Right cardiac atrium (tissue), 5 donors: ENCODE results near the gene PPP1R12B. TPM values are rescaled to one million over a fixed set of nuclear protein-coding genes. Genes with fewer than 3 reads are reported as not detected.
"Not testable (repeated sequence)": the region's sequence is repeated elsewhere in the genome, so short reads cannot be mapped to it uniquely, and the experiment has no call there.

ENCODE experiments used
- ATAC-seq, 2 donors: fragments of 200-7000 bp; cut with Tn5 transposase; one replicate each; pipeline versions ENCODE4 v1.8.0 to v1.9.1; 2020; ENCODE audit warnings: moderate library complexity in 2 of 2, mild to moderate bottlenecking in 1 of 2
- DNase-seq, 3 donors: peaks; one replicate each; pipeline ENCODE4 v3.0.0-alpha.2; 2020
- H3K27ac ChIP-seq: one replicate; pipeline ENCODE4 v1.5.1; 2013; ENCODE audit warnings: mild to moderate bottlenecking, low read length, control low read depth, moderate library complexity
- H3K27me3 ChIP-seq: one replicate; pipeline ENCODE4 v1.6.1; 2013; ENCODE audit not compliant: control insufficient read depth, insufficient read depth
- H3K4me1 ChIP-seq: one replicate; pipeline ENCODE4 v1.6.1; 2013; ENCODE audit warnings: low read length; ENCODE audit not compliant: control insufficient read depth, insufficient read depth
- H3K4me3 ChIP-seq: one replicate; pipeline ENCODE4 v1.5.1; 2013; ENCODE audit warnings: low read length, control low read depth
- H3K9me3 ChIP-seq: one replicate; pipeline ENCODE4 v1.6.1; 2013; ENCODE audit warnings: low read length; ENCODE audit not compliant: control insufficient read depth
- WGBS: extraction: QIAGEN DNeasy Blood & Tissue Kit; methylation state at CpG from one replicate; pipeline ENCODE4 v1.1.7; 2013; 5-methylcytosine and 5-hydroxymethylcytosine counted together
- intact Hi-C, 4 donors: fragments of 100-400 bp; cut with DNase I; formaldehyde crosslinking; loops; one replicate each; pipeline versions ENCODE4 v1.11.0 to v1.14.0; 2022 to 2023
- polyA plus RNA-seq: library from polyadenylated mRNA; stranded (reverse); fragments of 200-250 nt; gene quantifications from one replicate; pipeline ENCODE4 v1.2.3, GENCODE V29; 2013
- total RNA-seq, 4 donors: library from RNA; stranded (reverse); fragmentation: NEBNext Ultra II Directional; extraction: Animal tissue kit (Norgen Biotek cat#: 25700); gene quantifications; one replicate each; pipeline ENCODE4 v1.2.1, GENCODE V29; 2021
- donor health status: healthy with polysubstance abuse.
- donor health status: DM: no; HTN: yes; CAD: no.
- donor health status: DM: no; HTN: no; CAD: no.
- donor health status: DM: no; HTN: yes; CAD: no; lungs with severe emphysema.
- donor health status: DM: yes; HTN: yes; CAD: no.

Gene PPP1R12B
- total and polyA plus RNA-seq, 5 donors: 182 to 741 (median 592) TPM

- Histone ChIP-seq H3K4me1 (peaks cover 19% of the 10 kb centered on the region), H3K27ac (peak overlapping the region; percentile 95), H3K27me3 (no peaks in the 10 kb centered on the region), H3K4me3 (no peak overlapping the region), H3K9me3 (no peaks in the 10 kb centered on the region)
- ATAC-seq (peak; percentile 62 to 70), DNase-seq (peak in 2 of 3 donors; percentile 75 to 79)
- intact Hi-C loops: no loop called here
- 27% methylated on average over 11 of the region's 11 CpGs for WGBS
Measured at GRCh38 chr1:202615501-202616354, 267.2 kb downstream of the PPP1R12B start.

DNA sequence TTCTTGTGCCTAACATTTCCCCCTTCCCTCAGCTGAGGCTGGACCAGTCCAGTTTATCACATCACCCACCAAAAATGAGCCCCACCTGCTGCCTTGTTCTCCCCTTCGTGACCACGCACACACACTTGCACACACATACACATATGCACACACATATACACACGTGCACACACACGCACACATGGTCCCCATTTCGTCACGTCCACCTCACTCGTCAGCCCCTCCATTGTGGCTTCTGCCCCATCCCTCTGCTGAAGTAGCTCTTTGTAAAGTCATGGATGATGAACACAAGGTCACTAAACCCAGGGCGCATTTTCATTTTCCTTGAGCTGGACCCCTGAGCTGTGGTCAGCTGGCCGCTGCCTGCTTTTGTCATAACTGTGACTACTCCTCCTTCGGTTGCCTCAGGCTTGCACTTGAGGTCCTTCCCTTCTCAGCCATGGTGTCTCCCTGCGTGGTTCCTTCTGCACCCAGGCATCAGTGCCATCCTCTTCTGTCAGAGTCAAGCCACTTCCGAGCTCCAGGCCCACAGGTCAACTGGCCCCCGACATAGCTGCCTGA, 267.9 kb downstream of the PPP1R12B start:
- H3K4me3 ChIP-seq: no peak overlapping the region
- no peak for ATAC-seq
- no peaks in the 10 kb centered on the region for H3K27me3 ChIP-seq
- intact Hi-C loops: no loop called here
- no peak for DNase-seq
- WGBS: 83% methylated on average over 13 of the region's 13 CpGs
- peaks cover 19% of the 10 kb centered on the region for H3K4me1 ChIP-seq
- H3K9me3 ChIP-seq: no peaks in the 10 kb centered on the region
- H3K27ac ChIP-seq: no peak overlapping the region

- Histone ChIP-seq H3K4me1 (peaks cover 21% of the 10 kb centered on the region), H3K27ac (peak overlapping the region; percentile 15)
- H3K27me3 ChIP-seq, H3K9me3 ChIP-seq, intact Hi-C loops, H3K4me3 ChIP-seq: not testable (repeated sequence)
- WGBS: 40% methylated on average over 11 of the region's 11 CpGs
- ATAC-seq (peak; percentile 22 to 47), DNase-seq (peak; percentile 38 to 76 (median 74))
Measured at GRCh38 chr1:202619012-202619411, 270.5 kb downstream of the PPP1R12B start.

DNA sequence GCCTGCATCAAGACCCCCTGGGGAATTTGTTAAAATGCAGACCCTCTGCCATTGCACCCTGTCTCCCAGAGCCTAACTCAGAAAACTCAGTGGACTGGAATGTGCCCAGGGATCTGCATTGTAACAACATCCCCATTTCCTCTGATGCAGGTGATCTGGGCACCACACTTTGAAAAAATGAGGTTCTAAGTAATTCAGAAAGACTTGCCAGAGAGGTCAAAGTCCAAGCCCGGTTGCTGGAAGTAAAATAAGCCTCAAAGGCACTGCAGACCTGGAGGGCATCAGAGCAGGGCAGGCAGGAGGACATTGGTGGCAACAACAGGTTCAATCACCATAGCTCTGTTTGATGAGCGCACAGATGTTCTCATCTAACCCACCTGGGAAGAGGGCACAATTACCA, 271.0 kb downstream of the PPP1R12B start:
- no peak for ATAC-seq
- Histone ChIP-seq H3K27ac (no peak overlapping the region), H3K4me1 (peaks cover 21% of the 10 kb centered on the region)

DNA sequence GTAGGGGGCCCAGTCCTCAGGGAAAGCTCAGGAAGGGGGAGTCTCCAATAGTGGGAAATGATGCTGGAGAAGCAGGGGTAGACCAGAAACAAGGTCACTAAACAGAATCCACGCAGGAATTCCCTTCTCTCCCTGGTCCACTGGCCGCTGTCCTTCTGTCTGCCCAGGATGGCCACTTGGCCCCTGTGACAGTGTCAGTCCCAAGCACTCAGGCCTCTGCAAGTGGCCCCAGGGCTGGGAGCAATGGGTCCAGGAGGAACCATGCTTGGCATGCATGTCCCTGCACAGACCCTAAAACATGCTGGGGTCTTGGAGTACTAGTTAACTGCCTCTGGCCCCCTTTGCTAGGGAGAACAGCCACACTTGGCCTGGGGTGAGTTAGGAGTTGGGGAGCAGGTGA, 271.5 kb downstream of the PPP1R12B start:
- H3K27ac ChIP-seq, H3K27me3 ChIP-seq, ATAC-seq, H3K4me3 ChIP-seq, H3K9me3 ChIP-seq, intact Hi-C loops, DNase-seq: not testable (repeated sequence)
- H3K4me1 ChIP-seq: peaks cover 20% of the 10 kb centered on the region
- WGBS: 92% methylated on average over 2 of the region's 2 CpGs

More for the DNA sequence above, 271.0 kb downstream of the PPP1R12B start:
- Histone ChIP-seq H3K27me3 (no peaks in the 10 kb centered on the region), H3K4me3 (no peak overlapping the region), H3K9me3 (no peaks in the 10 kb centered on the region)
- intact Hi-C loops: no loop called here
- WGBS: 83% methylated on average over 2 of the region's 2 CpGs
- DNase-seq: no peak

DNA sequence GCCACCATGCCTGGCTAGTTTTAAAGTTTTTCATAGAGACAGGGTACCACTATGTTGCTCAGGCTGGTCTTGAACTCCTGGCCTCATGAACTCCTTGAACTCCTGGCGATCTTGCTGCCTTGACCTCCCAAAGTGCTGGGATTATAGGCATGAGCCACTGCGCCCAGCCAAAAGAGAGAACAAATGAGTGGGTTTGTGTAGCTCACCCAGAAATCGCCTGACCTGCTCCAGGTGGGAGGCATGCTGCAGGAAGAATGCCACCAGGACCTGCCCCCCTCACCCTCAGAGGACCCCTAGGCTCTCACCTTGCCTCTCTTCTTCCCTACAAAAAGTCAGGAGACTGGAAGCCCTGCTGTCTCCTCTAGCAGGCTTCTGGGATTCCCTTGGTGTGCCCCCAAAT, 272.9 kb downstream of the PPP1R12B start:
- H3K27ac ChIP-seq: no peak overlapping the region
- WGBS: 94% methylated on average over 3 of the region's 3 CpGs
- intact Hi-C loops: no loop called here
- no peaks in the 10 kb centered on the region for H3K9me3 ChIP-seq
- no peak for DNase-seq
- no peak for ATAC-seq
- peaks cover 7% of the 10 kb centered on the region for H3K4me1 ChIP-seq
- H3K4me3 ChIP-seq: no peak overlapping the region
- H3K27me3 ChIP-seq: no peaks in the 10 kb centered on the region

DNA sequence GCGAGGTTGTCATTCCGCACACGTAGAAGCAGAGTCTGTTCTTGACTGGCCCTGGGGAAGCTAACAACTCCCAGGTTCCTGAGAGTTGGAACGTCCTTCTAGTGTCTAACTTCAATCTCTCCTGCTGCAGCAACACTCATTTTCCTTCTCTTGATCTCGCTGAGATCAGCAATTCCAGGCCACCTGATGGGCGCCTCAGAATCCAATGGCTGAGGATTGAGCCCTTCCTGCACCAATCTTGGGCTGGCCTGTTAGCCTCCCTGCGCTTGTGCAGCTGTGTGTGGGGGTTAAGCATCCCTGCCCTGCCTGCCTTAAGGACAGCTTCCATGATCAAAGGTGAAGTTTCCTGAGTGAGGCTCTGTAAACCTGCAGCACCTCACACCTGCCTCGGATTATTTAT, 273.9 kb downstream of the PPP1R12B start:
- intact Hi-C loops: no loop called here
- Histone ChIP-seq H3K9me3 (no peaks in the 10 kb centered on the region), H3K27ac (no peak overlapping the region), H3K27me3 (no peaks in the 10 kb centered on the region), H3K4me3 (no peak overlapping the region), H3K4me1 (peaks cover 7% of the 10 kb centered on the region)
- ATAC-seq (no peak), DNase-seq (no peak)
- 94% methylated on average over 8 of the region's 8 CpGs for WGBS

- 44% methylated on average over 7 of the region's 7 CpGs for WGBS
- no peaks in the 10 kb centered on the region for H3K27me3 ChIP-seq
- no peaks in the 10 kb centered on the region for H3K9me3 ChIP-seq
- intact Hi-C loops: no loop called here
- DNase-seq (peak; percentile 72 to 81 (median 81)), ATAC-seq (peak; percentile 60 to 62)
- no peak overlapping the region for H3K4me3 ChIP-seq
- peaks cover 7% of the 10 kb centered on the region for H3K4me1 ChIP-seq
- H3K27ac ChIP-seq: no peak overlapping the region
Measured at GRCh38 chr1:202623075-202623474, 274.6 kb downstream of the PPP1R12B start.

GRCh38 chr1:202623476-202623875, 275.0 kb downstream of the PPP1R12B start:
- intact Hi-C loops, H3K4me1 ChIP-seq, H3K4me3 ChIP-seq, H3K27me3 ChIP-seq, H3K27ac ChIP-seq, H3K9me3 ChIP-seq: not testable (repeated sequence)
- 59% methylated on average over 12 of the region's 12 CpGs for WGBS
- peak in 1 of 2 donors; percentile 15 for ATAC-seq
- peak in 2 of 3 donors; percentile 51 to 62 for DNase-seq

DNA sequence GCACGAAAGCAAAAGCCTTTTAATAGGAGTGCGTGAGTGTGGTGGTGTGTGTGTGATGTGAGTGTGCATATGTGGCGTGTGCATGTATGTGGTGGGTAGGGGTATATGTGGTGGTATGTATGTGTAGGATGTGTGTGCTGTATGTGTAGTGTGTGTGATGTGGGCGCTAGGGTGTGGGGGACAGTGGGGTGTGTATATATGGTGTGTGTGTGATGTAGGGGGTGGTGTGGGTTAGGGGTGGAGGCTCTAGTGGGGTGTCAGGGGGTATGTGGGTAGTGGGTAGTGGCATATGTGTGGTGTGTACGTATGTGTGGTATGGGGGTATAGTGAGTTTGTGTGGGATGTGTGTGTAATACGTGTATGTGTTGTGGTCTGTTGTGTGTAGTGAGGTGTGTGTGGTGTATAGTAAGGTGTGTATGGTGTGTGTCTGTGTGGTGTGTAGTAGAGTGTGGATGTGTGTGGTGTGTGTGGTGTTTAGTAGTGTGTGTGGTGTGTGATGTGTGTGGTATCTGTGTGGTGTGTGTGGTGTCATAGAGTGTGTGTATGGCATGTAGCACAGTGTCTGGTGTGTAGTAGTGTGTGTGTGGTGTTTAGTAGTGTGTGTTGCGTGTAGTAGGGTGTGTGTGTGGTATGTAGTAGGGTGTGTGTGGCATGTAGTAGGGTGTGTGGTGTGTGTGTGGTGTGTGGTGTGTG, 275.7 kb downstream of the PPP1R12B start:
- no peak for DNase-seq
- Histone ChIP-seq H3K27ac (no peak overlapping the region), H3K27me3 (no peaks in the 10 kb centered on the region), H3K4me3 (no peak overlapping the region), H3K4me1 (peaks cover 3% of the 10 kb centered on the region), H3K9me3 (no peaks in the 10 kb centered on the region)
- no peak for ATAC-seq
- WGBS: 86% methylated on average over 7 of the region's 7 CpGs
- intact Hi-C loops: no loop called here

GRCh38 chr1:202624781-202625108, 276.2 kb downstream of the PPP1R12B start:
- no peaks in the 10 kb centered on the region for H3K9me3 ChIP-seq
- no peaks in the 10 kb centered on the region for H3K27me3 ChIP-seq
- no peak overlapping the region for H3K27ac ChIP-seq
- intact Hi-C loops: no loop called here
- peaks cover 3% of the 10 kb centered on the region for H3K4me1 ChIP-seq
- no peak overlapping the region for H3K4me3 ChIP-seq
- peak; percentile 4 to 15 for ATAC-seq
- DNase-seq: peak in 1 of 3 donors; percentile 17
- 69% methylated on average over 1 of the region's 1 CpG for WGBS
